HG03378 (cell line): Measurements from ENCODE around the gene MT1G.
"Not testable (repeated sequence)": the region's sequence is repeated elsewhere in the genome, so short reads cannot be mapped to it uniquely, and the experiment has no call there.

Source experiments
- ATAC-seq: cut with Tn5 transposase; IDR thresholded peaks from one replicate; pipeline ENCODE4 v1.9.1; 2021; ENCODE audit warnings: mild to moderate bottlenecking, moderate library complexity; ENCODE audit not compliant: unreplicated experiment

Gene MT1G

DNA sequence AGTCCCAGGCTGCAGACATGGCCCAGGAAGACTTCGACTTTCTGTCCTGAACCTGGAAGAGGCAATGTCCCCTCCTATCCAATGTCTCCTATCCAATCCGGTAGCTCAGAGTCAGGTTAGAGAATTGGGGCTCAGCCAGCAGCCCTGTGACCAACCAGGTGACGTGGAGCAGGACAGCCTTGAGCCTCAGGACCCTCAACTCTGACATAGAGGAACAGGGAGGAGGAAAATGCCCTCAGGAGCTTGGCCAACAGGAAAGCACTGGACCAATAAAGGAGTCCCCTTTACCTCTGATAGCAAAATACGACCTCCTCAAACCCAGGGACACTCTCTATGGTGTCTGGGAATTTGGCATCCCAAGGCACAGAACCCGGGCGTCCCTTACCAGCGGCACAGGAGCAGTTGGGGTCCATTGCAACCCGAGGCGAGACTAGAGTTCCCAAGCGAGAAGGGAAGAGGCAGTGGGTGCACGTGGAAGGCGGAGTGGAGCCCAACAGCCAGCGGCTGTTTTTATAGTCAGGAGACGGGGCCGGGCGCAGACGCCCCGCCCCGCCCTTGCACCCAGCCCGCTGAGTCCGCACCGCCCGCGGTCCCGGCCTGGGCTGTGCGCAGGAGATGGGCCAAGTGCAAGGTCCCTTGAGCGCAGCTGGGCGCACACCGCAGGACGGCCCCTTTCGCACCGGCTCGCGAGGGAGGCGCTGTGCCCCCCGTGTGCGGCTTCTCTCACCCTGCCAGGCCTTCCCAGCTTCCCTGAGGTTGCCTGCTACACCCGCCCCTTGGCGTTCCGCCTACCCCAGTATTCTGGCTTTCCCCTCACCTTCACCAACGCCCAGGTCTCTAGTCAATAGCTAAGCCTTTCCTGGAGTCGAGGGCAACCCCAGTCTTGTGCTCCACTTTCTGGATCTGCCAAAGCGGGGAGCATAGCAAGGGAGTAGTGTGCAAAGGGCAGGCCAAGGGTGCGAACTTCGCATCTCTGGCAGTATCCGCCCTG lies at the start of gene MT1G:
Gene MT1G, minus strand, starts transcription at position 485 of the 991 bp plus-strand sequence. Its CDS starts 72 bp downstream, at position 413.
- no peak for ATAC-seq

- ATAC-seq = not testable (repeated sequence)
Measured at GRCh38 chr16:56717532-56717931, 49.7 kb upstream of the MT1G start.

DNA sequence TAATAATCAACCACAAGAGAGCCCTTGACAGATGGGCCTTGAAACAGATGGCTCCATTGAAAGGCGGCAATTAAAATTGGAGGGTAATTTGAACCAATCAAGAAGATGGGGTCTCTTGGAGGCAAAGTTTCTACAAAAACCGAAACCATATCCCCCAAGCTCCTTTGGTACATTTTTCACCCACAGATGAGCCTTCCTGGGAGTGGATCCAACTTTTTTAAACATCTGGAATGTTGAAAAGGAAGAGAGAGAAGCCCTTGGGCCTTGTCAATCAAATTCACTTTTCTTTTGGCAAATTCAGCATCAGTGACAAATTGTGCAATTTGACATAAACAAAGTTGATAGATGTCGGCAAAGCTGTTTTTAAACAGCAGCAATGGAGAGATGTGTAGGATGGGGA lies 48.9 kb upstream of the MT1G start:
- ATAC-seq = no peak

DNA sequence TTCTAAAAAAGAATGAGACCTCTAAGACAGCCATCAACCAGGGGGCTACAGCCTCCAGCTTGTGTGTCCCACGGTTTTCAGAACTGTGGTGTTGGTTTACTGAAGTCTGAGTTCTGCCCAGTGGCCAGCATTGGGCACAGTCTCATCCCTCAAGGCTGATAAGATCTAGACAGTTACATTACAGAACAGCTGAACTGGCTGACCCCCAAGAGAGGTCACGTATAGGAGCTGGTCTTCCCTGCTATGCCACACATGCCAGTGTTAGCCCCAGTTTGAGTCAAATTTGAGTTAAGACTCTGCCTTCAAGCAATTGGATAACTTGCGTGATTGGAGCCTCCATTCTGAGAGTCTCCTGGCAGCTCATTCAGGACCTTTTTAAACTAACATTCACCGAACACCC lies 47.3 kb upstream of the MT1G start:
- no peak for ATAC-seq

- no peak for ATAC-seq
Measured at GRCh38 chr16:56713794-56714193, 45.9 kb upstream of the MT1G start.

DNA sequence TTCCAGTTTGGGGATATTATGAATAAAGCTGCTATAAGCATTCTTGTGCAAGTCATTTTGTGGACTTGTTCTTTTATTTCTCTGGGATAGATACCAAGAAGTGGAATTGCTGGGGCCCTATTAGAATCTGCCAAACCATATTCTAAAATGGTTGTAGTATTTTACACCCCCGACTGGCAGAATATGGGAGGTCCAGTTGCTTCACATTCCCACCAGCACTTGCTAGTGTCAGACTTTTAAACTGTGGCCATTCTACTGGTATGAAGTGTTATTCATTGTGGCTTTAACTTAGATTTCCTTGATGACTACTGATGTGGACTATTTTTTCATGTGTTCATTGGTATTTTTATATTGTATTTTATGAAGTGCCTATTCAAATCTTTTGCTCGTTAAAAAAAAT lies 44.0 kb upstream of the MT1G start:
- no peak for ATAC-seq

DNA sequence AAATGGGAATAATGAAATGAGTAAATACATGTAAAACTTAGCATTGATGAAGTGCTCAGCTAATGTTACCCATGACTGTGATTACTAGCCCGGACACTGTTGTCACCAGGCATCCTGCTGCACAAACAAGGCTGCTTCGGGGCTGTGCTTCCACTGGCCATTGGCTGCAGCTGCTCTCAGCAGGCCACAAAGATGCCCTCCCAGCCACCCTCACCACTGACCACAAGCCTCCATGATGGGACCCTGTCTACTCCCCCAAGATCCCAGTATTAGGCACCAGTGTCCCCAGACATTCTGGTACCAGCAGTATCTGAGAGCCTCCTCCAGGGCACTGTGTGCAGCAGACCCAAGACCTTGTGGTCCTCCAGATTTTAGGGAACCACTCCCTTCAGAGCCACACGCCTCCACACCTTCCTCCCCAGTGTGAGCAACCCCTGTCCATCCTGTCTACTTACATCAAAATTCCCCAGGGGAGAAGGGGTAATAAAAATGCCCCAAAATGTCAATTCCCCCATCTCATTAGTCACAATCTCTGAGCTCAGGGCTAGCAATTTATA lies 42.4 kb upstream of the MT1G start:
- no peak for ATAC-seq

DNA sequence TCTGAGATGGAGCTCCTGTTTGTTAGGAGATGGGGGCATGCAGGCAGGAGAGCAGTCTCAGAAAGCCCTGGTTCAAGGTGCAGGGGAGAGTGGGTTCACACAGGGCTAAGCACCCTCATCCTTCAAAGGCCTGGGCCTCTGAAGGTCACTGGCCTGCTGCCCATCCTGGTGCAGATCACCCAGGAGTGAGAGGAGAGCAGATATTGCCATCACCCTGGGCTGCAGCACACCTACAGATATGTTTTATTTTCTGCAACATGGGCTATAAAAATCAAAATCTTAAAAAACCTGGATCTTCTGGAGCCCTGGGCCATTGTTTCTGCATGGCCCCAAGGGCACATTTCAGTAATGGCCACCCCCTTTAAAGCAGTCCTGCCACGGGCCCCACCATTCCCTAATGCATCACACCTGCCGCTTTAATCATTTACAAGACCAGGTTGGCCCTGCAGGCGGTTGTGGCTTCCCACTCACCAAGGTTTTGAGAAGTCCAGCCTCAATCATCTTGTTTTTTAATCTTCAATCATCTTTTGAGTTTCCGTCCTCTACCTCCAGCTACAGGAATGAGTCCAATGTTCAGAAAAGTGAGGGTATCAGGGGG lies 41.7 kb upstream of the MT1G start:
- no peak for ATAC-seq

DNA sequence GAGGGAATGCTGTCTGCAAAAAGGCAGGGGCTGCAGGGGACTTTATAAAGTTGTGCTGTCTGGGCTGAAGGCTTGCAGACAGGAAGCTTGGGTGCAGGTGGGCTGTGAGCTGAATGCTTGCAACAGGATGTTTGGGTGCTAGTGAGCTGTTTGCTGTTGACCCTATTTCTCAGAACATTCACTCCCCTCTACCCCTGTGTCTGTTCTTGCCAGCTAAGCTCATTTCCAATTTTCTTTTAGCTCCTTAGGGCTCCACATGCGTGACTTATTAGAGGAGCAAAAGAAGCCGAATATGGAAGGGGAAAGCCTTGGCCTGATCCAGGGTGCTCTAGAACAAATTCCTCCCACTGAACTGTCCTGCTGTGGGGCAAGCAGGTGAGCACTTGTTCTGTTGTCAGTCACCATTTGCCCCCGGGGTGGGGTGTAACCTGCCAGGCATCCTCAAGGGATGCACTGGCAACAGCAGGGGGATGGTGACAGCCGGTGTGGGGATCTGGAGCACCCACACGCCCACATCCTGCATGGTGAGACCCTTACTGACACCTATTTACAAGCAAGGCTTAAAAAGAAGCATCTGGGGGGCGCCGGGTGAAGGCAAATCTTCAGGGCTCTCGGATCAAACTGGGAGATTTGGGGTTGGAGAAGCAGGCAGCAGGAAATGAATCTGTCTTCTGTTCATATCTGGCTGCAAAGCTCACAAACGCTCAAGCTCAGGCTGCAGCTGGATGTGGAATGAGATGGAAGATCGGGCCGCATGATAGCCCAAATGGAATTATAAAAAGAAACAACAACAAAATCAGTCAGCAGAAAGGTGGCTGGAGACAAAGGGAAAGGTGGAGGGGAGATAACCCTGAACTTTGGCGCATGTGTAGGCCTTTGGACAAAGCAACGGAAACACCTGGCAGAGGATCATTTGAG lies 40.9 kb upstream of the MT1G start:
- no peak for ATAC-seq

GRCh38 chr16:56702836-56703235 lies 35.0 kb upstream of the MT1G start:
- ATAC-seq = no peak

DNA sequence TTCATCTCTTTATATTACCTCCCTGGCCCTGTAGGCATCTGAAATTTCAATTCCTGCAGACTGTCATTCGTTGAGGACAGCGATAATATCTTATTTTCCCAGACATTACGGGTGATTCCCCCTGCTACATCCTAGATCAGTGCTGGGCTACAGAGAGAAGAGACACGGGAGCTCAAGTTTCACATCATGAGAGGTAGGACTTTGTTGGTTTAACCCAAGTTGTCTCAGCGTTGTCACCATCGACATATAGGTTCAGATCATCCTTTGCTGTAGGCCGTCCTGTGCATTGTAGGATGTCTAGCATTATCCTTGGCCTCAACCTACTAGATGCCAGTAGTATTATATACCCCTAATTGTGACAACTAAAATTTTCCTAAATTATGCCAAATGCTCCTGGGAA lies 33.7 kb upstream of the MT1G start:
- ATAC-seq = no peak

- no peak for ATAC-seq
Measured at GRCh38 chr16:56700631-56701030, 32.8 kb upstream of the MT1G start.

DNA sequence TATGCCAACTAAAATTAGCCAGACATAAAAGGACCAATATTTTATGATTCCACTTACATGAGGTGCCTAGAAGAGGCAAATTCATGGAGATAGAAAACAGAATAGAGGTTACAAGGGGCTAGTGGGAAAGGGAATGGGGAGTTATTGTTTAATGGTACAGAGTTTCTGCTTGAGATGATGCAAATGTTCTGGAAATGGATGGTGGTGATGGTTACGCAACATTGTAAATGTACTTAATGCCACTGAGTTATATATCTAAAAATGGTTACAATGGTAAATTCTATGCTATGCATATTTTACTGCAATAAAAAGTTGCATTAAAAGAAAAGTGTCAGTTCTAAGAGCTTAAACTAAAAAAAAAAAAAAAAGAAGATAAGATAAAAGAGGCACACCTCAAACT lies 32.3 kb upstream of the MT1G start:
- ATAC-seq = no peak

- ATAC-seq = no peak
Measured at GRCh38 chr16:56697456-56698155, 29.7 kb upstream of the MT1G start.

DNA sequence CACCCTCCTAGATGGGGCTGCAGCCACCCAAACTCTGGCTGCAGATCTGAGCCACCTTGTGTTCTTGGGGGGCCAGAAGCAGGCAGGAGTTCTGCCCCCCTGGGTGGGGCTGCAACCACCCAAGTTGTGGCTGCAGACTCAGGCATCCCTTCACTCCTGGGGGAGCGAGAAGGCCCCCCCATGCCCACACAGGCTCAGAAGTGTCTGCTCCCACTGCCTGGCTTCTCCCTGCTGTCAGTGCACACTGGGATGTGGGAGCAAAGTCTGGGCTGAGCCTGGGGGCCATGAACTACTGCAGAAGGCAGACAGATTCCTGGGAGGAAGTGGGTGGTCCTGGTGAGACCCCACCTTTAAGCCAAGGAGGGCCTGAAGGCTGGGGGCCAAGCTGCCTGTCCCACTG lies 27.4 kb upstream of the MT1G start:
- ATAC-seq = no peak

DNA sequence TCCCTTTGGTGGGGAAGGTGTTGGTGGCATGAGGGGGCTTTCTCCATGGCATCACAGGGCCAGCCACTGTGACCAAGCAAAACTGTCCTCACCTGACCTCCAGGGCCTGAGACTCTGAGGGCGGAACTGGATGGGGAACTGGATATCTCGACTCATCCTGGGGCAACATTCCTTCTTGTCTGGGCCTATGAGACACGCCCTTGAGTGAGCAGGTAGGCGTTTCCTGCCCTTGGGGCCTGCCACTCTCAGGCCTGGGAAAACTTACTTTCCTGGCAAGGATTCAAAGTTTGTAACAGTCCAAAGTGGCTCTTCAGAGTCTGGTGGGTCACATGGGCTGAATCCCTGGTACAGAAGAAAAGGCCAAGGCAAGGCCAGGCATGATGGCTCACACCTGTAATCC lies 24.0 kb upstream of the MT1G start:
- no peak for ATAC-seq

- ATAC-seq = no peak
Measured at GRCh38 chr16:56690420-56691122, 22.7 kb upstream of the MT1G start.

- no peak for ATAC-seq
Measured at GRCh38 chr16:56689171-56689570, 21.3 kb upstream of the MT1G start.

DNA sequence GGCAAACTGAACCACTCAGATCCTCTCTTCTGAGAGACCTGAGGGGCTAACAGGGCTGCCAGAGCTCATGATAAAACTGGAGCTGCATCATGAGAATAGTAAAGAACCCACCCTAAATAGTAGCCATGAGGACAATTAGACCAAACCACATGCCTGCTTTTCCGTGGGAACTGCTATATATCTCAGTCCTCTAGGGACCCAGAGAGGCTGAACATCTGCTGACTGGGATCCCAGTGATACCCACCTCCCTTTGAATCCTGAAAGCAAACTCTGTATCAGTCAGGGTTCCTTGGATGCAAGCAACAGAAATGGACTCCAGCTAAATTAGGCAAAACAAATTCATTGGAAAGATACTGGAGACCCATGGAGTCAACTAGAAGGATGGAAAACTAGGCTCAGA lies 20.9 kb upstream of the MT1G start:
- ATAC-seq = no peak

GRCh38 chr16:56686758-56687157 lies 18.9 kb upstream of the MT1G start:
- no peak for ATAC-seq
